Hindlimb muscle (tissue), 1 donor: ENCODE measurements around the gene ETFA. TPM values are rescaled to one million over a fixed set of nuclear protein-coding genes. Genes with fewer than 3 reads are reported as not detected.

Experiments
- DNase-seq: peaks from one replicate; pipeline ENCODE4 v3.0.0-alpha.2; 2013
- polyA plus RNA-seq: library from polyadenylated mRNA; unstranded; fragments of 120-200 nt; gene quantifications from one replicate; pipeline ENCODE4 v1.2.1, GENCODE V29; 2013; ENCODE audit not compliant: insufficient read length

ETFA gene
- polyA plus RNA-seq, 1 donor, result 118 TPM

DNA sequence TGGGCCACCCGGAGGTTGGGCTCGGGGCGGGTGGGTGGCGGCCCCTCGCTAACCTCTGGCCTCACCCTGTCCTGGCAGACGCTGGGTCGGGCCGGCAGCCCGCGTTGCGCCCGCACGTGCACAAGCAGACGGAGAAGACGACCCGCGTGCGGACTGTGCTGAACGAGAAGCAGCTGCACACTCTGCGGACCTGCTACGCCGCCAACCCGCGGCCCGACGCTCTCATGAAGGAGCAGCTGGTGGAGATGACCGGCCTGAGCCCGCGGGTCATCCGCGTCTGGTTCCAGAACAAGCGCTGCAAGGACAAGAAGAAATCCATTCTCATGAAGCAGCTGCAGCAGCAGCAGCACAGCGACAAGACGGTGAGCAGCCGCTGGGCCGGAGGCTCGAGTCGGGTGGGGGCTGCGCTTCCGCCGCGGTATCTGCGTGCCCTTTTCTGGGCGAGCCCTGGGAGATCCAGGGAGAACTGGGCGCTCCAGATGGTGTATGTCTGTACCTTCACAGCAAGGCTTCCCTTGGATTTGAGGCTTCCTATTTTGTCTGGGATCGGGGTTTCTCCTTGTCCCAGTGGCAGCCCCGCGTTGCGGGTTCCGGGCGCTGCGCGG, 29.0 kb upstream of the ETFA start:
- peak; percentile 55 for DNase-seq

DNA sequence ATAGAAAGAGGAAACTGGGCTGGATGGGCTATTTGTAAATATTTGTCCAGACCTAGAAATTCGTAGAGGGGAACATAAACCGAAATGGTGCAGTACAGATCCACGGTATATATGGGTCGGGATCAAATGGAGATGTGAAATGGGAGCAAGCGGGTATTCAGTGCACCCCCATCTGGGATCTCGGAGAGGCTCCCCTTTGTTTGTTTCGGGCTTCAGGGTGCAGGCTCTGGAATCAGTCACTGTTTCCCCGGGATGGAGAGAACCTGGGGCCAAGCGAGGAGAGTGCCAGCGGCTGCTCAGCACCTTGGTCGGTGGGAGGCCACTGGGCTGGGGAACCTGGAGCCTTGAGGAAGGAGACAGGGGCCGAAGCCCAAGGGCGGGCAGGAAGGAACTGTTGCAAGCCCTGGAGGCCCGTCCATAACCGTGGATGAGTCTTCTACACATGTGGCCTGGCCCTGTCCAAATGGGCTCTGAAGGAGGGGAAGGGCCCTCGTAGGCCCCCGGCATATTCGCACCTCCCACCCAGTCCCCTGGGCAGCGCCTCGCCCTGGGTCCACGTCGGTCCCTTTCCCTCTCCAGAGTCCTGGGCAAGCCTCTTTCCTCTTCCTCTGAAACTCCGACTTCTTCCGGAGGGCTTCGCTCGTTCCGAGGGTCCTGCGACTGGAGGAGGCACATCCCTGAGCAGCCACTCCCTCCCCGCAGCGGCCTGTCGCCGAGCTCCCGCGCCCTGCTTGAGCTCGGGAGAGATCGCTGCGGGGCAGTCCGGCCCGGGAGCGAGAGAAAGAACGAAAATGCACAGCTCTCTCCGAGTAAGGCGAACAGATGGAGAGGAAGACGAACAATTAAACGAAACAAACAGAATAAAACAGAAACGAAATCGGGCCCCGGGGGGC, 28.3 kb upstream of the ETFA start:
- peak; percentile 38 for DNase-seq

DNA sequence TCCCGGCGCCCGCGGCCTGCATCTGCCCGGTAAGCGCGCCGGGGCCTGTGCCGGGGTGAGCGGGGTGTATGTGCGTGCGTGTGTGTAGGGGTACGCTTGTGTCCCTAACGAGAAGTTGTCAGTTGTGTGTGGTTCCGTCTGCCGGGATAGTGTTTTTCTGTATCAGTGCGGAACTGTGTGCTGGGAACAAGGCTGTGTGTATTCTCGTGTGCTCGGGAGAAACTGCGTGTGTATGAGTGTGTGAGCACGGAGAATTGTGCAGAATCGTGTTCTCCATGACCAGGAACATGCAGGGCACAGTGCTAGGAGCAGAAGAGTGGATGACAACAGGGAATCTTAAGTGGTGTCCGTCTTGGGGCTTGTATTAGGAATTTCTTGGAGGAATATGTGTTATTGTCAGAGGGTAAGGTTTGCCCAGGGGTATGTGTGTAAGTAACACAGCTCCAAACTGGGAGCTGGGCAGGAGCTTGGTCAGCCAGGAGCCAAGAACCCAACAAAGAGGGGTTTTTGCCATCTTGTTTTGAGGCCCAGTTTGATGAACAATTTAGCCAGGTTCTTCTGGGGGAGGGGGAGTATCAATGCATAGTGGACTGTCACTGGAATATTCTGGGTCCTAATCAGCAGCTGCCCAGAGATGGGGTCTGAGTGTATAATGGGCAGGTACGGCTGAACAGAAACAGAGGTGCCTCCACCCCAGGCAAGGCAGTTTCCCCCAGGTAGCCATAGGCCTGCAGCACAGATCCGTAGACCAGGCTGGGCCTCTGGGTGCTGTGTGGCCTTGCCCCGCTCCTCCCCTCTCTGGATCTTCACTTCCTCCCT, 27.4 kb upstream of the ETFA start:
- no peak for DNase-seq

DNA sequence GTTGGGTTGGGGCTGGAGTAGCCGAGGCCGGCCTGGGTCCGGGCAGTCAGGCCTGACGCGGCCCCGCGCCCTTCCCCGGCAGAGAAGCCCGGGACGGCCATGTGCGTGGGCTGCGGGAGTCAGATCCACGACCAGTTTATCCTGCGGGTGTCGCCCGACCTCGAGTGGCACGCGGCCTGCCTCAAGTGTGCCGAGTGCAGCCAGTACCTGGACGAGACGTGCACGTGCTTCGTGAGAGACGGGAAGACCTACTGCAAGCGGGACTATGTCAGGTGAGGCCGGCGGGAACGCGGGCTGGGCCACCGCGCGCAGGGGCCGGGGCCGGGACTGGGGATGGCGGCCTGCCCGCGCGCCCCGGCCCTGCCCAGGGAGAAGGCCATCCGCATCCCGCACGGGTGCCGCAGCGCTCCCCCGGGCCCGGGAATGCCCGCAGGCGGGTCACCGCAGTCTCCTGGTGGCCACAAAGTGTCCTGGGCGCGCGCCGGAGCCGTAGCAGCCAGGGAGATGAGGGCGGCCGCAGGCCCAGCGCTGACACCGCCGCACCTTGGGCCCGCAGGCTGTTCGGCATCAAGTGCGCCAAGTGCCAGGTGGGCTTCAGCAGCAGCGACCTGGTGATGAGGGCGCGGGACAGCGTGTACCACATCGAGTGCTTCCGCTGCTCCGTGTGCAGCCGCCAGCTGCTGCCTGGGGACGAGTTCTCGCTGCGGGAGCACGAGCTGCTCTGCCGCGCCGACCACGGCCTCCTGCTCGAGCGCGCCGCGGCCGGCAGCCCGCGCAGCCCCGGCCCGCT, 26.6 kb upstream of the ETFA start:
- DNase-seq, result peak; percentile 21

DNA sequence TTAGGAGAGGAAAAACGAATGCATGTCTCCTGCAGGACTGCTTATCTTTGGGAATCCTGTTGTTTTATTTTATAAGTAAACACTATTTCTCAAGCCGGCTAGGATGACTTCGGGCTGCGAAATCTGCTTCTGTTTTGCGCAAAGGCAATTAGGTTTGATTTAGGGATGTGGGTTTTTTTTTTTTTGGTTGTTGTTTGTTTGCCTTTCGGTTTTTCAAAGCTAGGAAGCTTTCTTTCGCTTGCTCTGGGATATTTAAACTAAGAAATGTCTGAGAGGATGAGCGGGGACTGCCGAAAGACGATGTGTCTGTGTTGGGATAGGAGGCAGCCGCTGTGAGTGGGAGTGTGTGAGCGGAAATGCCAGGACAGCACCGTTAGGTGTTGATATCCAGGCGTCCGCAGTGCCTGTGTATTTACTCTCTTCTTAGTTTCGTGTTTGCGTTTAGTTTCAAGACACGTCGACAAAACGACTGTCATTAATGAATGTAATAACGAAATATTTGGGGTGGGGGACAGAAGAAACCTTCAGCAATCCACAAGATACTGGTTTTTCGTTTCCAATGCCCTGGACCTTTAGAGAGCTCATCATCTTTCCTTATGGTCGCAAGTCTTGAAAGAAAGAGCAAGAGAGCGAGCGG, 25.9 kb upstream of the ETFA start:
- DNase-seq, result peak; percentile 30

DNA sequence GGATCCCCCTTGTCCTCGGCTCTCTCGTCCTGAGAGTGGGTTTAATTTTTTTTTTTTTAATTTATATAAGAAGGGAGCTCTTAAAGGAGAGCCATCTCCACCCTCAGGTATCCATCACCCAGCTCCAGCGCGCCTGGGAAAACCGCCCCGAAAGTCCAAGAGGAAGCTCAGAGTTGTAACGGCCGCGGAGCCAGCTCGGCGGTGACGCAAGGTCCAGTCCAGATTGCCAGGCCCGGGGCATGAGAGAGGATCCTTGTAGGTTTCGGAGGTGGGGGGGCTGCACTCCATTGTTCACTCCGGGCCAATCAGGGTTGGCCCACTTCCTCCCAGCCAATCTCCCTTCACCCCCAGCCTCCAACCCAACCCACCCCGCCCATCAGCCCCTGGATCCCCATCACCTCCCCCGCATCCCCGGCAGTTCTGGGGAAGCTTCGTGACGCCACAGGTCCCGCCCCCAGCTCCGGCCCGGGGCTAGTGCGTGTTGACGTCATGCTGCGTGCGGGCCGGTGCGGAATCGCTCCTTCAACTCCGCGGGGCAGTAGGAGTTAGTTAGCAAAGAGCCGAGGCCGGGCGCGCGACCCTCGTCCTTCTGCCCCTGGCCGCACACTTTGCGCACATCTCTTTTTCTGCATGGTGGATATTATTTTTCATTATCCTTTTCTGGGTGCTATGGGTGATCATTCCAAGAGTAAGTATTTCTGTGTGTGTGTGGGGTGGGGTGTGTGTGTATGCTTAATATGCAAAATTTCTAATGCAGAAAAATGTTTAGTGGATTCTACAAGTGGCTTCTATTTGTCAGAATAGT, 25.2 kb upstream of the ETFA start, which contains the start of gene ISL2:
TSS of gene ISL2 (plus strand) at position 520 of the 805 bp plus-strand sequence. CDS start at position 631, 111 bp downstream.
- peak; percentile 11 for DNase-seq

GRCh38 chr15:76335307-76336253, 24.3 kb upstream of the ETFA start:
- DNase-seq, result peak; percentile 19

DNA sequence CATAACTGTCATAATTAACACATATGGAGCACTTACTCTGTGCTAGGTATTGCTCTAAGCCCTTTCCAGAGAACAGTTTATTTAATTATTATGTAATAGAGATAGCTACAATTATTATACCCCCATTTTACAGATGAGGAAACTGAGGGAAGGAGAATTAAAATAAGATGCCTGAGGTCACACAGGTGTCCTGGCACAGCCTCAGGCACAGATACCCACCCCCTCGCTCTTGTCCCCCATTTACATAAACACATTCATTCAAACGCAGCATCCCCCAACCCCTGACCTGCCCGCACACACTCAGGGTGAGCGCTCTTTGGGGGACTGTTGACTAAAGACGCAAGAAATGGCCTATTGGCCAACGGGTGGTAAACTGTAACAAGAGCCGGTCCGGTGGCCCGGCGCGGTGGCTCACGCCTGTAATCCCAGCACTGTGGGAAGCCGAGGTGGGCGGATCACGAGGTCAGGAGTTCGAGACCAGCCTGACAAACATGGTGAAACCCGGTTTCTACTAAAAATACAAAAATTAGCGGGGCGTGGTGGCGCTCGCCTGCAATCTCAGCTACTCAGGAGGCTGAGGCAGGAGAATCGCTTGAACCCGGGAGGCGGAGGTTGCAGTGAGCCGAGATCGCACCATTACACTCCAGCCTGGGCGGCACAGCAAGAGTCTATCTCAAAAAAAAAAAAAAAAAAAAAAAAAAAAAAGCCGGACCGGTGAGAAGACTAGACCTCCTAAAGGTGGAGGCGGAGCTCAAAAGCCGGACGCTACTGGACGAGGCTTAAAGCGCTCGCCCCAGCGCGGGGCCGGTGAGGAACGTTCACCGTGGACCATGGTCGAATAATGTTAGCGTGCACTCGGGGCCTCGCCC, 23.4 kb upstream of the ETFA start:
- no peak for DNase-seq

DNA sequence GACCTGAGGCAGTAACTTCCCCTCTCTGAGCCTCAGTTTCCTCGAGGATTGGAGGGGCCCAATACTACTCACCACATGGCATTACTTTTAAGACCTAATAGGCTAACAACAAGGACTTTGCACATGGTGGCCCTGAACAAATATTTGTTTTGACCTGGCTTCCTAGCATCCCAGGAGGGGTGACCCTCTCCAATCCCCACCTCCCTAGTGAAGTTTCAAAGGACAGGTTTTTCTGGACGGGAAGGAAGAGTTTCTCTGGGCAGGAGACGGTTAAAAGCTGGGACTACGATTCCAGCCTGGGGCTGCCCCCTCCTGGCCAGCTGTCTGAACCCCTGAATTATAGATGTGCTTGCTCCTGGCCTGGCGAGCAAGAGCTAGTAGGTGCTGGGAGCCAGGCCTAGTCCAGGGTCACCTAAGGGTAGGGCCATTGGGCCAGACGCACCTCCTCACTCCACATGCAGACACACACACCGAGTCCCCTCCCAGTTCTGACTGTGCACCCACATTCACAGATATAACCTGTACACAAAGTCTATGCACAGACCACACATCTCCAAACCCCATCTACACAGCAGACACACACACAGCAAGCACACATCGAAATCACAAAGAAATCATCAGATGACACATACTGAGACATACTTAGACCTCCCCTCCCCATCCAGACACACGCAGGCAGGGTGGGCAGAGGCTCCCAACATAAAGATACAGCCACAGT, 22.6 kb upstream of the ETFA start:
- no peak for DNase-seq

DNA sequence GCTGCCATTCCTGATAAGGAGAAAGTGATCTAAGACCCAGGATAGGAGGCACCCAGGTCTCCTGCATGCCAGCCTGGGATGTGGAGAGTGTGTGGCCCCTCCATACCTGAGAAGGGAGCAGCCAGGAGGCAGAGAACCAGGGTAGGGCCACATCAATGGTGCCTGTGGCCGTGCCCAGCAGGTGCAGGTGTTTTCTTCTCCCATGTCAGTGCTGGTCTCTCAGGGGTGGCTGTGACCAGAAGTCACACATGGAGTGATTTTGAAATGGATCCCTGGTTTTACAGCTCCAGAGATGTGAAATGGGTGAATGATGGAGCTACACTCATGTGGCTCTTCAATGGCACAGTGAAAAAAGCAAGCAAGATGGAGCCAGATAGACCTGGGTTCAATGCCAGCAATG, 22.0 kb upstream of the ETFA start:
- DNase-seq, result no peak

- DNase-seq, result no peak
These were observed 21.5 kb upstream of the ETFA start for GRCh38 chr15:76332796-76333195.

- peak; percentile 19 for DNase-seq
These were observed 18.9 kb upstream of the ETFA start for GRCh38 chr15:76330080-76330680.

GRCh38 chr15:76328958-76329357, 17.7 kb upstream of the ETFA start:
- no peak for DNase-seq

GRCh38 chr15:76328106-76328696, 16.9 kb upstream of the ETFA start:
- DNase-seq, result no peak

DNA sequence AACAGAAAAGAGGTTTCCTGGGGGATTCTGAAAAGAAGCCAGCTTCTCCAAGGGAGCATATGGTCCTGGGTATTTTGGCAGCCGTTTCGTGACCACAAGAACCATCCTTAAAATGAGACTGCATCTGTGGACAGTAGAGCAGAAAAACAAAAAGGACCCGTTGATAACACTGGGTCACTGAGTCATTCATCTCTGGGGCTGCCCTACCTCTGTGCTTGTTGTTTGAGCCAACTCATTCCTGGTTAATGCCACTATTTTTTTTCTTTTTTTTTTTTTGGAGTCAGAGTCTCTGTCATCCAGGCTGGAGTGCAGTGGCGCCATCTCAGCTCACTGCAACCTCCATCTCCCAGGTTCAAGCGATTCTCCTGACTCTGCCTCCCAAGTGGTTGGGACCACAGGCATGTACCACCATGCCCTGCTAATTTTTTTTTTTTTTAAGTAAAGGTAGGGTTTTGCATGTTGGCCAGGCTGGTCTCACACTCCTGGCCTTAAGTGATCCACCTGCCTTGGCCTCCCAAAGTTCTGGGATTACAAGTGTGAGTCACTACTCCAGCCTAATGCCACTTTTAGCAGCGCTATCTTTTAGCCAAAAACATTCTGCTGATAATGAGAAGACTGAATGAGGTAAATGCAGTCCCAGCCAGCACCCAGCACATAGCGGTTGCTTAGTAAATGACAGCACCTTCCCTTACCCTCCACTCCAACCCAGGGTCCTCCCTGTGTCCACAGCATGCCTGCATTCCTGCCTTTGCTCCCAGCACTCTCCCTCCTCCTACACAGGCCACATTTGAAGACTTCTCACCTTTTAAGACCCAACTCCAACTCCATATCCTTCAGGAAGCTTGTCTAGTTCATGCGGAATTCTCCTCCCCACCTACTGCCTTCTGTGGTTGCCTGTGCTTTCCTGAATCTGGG, 16.2 kb upstream of the ETFA start:
- no peak for DNase-seq

- DNase-seq, result no peak
These were observed 14.4 kb upstream of the ETFA start for GRCh38 chr15:76325704-76326103.
